Effector memory CD8-positive, alpha-beta T cell (primary cell): ENCODE measurements around the gene WWOX.
"Not testable (repeated sequence)": the region's sequence is repeated elsewhere in the genome, so short reads cannot be mapped to it uniquely, and the experiment has no call there.

Source experiments
- ATAC-seq: fragments of 150-1000 bp; cut with Tn5 transposase; replicated peaks from 2 replicates; pipeline ENCODE4 v1.10.0; 2021; ENCODE audit warnings: mild to moderate bottlenecking, moderate library complexity
- DNase-seq, 3 experiments: peaks; one replicate each; pipeline ENCODE4 v3.0.0; 2021
- H3K27ac Mint-ChIP-seq, 2 donors: one replicate each; pipeline ENCODE4 v1.8.0; 2022; ENCODE audit warnings: mild to moderate bottlenecking in 2 of 2, mixed read lengths in 2 of 2, moderate library complexity in 2 of 2
- H3K27me3 Mint-ChIP-seq, 2 donors: one replicate each; pipeline ENCODE4 v1.8.0; 2022; ENCODE audit warnings: mixed read lengths in 2 of 2
- H3K36me3 Mint-ChIP-seq: one replicate; pipeline ENCODE4 v1.8.0; 2022; ENCODE audit warnings: mild to moderate bottlenecking, moderate library complexity, mixed read lengths; ENCODE audit not compliant: insufficient read depth
- H3K4me1 Mint-ChIP-seq, 2 donors: one replicate each; pipeline ENCODE4 v1.8.0; 2022; ENCODE audit warnings: low read depth in 2 of 2, mixed read lengths in 2 of 2
- H3K4me3 Mint-ChIP-seq, 2 donors: one replicate each; pipeline ENCODE4 v1.8.0; 2022; ENCODE audit warnings: mild to moderate bottlenecking in 2 of 2, mixed read lengths in 2 of 2, moderate library complexity in 2 of 2
- H3K9me3 Mint-ChIP-seq, 2 donors: one replicate each; pipeline ENCODE4 v1.8.0; 2022; ENCODE audit warnings: mixed read lengths in 2 of 2

WWOX gene

DNA sequence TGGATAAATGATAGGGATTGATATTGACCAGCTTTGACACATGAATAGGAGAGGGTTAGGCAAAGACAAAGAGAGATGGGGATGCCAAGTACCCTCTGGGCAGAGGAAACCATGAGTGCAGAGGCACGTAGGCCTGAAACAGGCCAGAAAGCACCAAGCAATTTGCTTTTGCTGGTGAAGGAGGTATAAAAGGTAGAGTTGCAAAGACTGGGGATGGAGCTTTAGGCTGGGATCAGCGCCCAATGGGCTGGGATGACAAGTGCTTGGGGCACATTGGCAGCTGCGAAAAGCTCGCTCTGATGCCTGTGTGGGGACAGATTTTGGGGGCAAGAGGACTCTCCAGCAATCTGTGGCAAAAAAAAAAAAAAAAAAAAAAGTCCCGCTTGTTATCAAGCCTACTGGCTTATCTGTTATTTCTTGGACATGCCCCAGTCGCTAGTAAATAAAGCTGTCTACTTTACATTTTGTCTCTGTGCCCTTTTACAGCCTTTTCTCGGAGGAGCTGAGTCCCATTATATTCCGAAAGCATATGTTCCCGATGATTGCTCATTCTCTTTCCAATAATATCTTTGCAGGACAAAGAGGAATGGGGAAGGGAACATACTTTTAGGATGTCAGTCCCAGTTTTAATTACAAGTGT lies 922.7 kb downstream of the WWOX start:
- DNase-seq (no peak), ATAC-seq (no peak)
- H3K27me3 Mint-ChIP-seq = no peaks in the 10 kb centered on the region
- no peaks in the 10 kb centered on the region for H3K36me3 Mint-ChIP-seq
- H3K4me1 Mint-ChIP-seq = no peaks in the 10 kb centered on the region
- H3K4me3 Mint-ChIP-seq = no peak overlapping the region
- no peak overlapping the region for H3K27ac Mint-ChIP-seq
- no peaks in the 10 kb centered on the region for H3K9me3 Mint-ChIP-seq

DNA sequence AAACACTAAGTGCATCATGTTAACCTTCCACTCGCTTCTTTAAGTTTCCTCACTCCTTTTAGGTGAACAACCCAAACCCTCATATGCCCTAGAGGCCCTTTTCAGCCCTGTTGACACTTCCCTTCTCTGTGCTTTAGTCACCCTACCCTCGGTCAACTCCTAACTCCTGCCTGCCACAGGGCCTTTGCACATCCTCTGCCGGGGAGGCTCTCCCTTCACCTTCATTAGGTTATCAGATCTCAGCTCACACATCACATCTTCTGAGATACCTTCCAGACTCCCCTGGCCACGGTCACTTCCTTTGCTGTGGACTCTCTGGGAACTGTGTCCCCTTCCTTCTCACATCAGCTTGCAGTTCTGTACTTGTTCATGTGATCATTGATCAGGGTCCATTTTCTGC lies 926.7 kb downstream of the WWOX start:
- Mint-ChIP-seq H3K4me1 (no peaks in the 10 kb centered on the region), H3K27ac (peak overlapping the region in 1 of 2 donors; percentile 1), H3K36me3 (no peaks in the 10 kb centered on the region), H3K9me3 (no peaks in the 10 kb centered on the region), H3K4me3 (no peak overlapping the region), H3K27me3 (no peaks in the 10 kb centered on the region)
- DNase-seq (no peak), ATAC-seq (no peak)

DNA sequence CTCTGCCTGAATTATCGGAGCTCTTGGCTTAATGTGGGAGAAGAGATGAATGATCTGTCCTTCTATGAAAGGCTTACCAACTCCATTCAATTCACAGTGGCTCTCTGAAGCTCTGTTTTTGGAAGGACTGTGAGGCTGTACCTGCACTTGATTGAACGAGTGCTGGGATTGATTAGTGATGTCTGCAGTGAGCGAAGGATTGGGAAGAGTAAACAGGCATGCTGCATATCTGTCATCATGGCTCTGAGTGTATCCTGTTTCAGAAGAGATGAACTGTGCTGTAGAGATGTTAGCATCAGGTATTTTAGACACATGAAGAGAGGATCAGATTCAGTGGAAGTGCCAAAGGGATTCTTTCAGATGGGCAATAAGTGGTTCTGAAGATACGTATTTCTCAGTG lies 937.1 kb downstream of the WWOX start:
- no peak overlapping the region for H3K4me3 Mint-ChIP-seq
- no peak overlapping the region for H3K27ac Mint-ChIP-seq
- H3K36me3 Mint-ChIP-seq = peaks cover 3% of the 10 kb centered on the region
- DNase-seq = no peak
- H3K9me3 Mint-ChIP-seq = peaks cover 2 to 7% of the 10 kb centered on the region in 2 donors
- no peaks in the 10 kb centered on the region for H3K27me3 Mint-ChIP-seq
- H3K4me1 Mint-ChIP-seq = peaks cover 0 to 2% of the 10 kb centered on the region in 2 donors
- ATAC-seq = no peak

DNA sequence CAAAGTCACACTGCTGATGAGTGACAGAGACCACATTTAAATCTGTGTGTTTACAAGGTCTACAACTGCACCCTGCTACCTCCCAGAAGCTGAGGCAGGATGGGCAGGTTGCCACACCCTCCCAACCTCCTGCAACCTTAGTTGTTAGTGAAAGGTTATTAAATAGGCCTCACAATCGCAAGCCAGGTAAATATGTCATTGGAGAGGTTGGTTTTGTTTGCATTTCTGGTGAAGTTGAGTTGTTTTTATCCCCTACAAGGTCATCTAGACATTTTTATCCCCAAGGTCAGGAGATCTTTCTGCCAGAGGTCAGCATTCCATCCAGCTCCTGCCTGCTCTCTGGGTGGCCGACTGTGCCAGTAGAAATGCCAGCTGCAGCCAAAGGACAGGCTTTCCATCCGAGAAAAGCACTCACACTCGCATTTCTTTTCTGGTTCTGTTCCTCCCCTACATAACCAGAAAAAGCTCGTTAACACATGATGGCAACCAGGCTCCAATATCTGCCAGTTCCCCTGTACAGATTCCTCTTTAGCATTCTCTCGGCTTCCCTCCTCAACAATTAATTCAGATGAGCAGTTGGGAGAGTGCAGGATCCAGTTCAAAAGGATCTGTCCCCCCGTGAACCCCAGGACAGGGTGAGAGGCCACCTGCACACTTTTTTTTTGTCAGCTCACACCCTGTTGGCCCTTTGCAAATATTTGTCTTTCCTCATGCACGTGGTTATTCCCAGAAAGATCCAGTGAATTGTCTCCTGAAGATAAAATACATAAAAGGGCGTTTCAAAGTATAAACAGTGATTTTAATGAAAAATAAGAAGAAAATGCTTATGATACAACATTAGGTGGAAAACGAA lies 938.3 kb downstream of the WWOX start:
- H3K36me3 Mint-ChIP-seq = peaks cover 3% of the 10 kb centered on the region
- no peak for DNase-seq
- peak overlapping the region; percentile 12 to 26 for H3K27ac Mint-ChIP-seq
- H3K4me3 Mint-ChIP-seq = no peak overlapping the region
- peaks cover 7 to 8% of the 10 kb centered on the region in 2 donors for H3K4me1 Mint-ChIP-seq
- no peak for ATAC-seq
- H3K27me3 Mint-ChIP-seq = no peaks in the 10 kb centered on the region
- peaks cover 2 to 7% of the 10 kb centered on the region in 2 donors for H3K9me3 Mint-ChIP-seq

DNA sequence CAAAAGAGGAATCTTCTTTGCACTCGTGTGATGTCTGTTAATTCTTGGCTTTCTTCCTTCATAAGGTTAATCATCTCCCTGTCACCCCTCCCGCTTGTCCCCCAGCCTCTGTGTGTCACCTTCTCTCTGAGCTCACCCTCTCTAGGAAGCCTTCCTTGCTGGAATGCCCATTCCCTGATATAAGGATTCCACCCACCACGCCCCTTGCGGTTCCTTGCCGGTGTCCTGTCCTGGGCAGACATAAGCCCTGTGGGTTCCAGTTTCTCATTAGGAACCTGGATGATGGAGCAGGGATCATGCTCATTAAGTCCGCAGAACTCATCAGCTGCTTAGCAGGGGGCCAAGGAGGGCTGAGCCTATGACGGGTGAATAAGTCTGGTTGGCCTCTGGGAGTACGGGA lies 941.8 kb downstream of the WWOX start:
- Mint-ChIP-seq H3K9me3 (no peaks in the 10 kb centered on the region), H3K27me3 (no peaks in the 10 kb centered on the region)

DNA sequence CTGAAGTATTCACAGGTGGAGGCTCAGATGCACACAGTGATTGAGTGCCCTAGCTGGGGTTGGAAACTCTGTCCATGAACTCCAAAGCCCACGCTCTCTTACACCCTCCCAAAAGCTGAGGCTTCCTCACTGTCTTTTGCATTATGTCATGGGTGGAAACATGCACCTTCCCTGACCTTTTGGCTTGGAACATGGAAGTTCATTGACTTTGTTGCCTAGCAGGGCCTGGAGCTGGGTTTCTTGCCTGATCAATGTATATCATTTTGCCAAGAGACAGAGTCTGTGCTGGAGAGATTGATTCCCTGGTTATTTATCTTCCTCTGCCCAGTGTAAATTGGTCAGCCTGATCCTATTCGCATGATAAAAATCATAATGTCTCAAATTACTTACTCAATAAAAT lies 942.7 kb downstream of the WWOX start:
- DNase-seq (no peak), ATAC-seq (no peak)
- no peaks in the 10 kb centered on the region for H3K9me3 Mint-ChIP-seq
- H3K27ac Mint-ChIP-seq = peak overlapping the region in 1 of 2 donors; percentile 89
- H3K36me3 Mint-ChIP-seq = no peaks in the 10 kb centered on the region
- peaks cover 18% of the 10 kb centered on the region in 2 donors for H3K4me1 Mint-ChIP-seq
- H3K27me3 Mint-ChIP-seq = no peaks in the 10 kb centered on the region
- no peak overlapping the region for H3K4me3 Mint-ChIP-seq

More for the DNA sequence above, 941.8 kb downstream of the WWOX start:
- H3K4me3 Mint-ChIP-seq = no peak overlapping the region
- ATAC-seq (no peak), DNase-seq (no peak)
- H3K36me3 Mint-ChIP-seq = no peaks in the 10 kb centered on the region
- H3K4me1 Mint-ChIP-seq = peaks cover 18% of the 10 kb centered on the region in 2 donors
- H3K27ac Mint-ChIP-seq = no peak overlapping the region

DNA sequence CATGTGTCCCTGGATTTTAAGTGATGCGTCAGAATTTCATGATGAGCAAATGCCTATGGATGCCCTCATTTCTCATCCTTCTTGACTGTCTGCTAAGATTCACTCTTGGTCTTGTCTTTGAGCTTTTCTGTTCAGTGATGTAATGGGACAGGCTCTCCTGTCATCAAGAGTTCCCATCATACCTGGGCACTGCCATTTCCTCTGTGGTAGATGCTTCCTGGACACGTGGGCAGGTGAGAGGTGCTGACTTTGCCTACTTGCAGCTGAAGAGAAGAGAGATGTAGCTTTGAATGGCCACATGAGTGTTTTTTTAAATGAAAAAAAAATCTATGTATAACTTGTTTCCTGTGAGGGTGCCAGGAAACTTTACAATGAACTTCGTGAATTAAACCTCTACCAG lies 943.4 kb downstream of the WWOX start:
- Mint-ChIP-seq H3K4me3 (peak overlapping the region; percentile 28 to 42), H3K27ac (peak overlapping the region; percentile 76 to 89), H3K4me1 (peaks cover 16 to 18% of the 10 kb centered on the region in 2 donors), H3K27me3 (no peaks in the 10 kb centered on the region), H3K36me3 (no peaks in the 10 kb centered on the region), H3K9me3 (no peaks in the 10 kb centered on the region)
- DNase-seq (no peak), ATAC-seq (peak; percentile 95)

DNA sequence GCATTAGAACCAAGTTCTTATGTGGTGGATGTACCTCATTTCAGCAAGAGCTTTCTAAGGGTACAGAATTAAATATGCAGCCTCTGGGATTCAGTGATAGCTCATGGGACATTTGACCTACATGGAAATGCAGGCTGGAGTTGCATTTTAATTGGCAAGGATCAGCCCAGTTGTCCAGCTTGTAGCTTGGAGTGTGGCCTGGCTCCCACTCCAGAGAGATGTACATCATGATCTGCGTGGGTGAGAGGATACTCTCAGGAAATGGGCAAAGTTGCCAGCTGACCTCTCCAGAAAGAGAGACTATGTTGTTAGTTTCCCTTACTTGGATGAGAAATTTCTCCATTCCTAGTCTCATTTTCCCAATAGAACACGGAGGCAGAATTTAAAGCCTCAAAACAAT lies 945.7 kb downstream of the WWOX start:
- Mint-ChIP-seq H3K4me1 (peaks cover 16 to 18% of the 10 kb centered on the region in 2 donors), H3K4me3 (no peak overlapping the region), H3K9me3 (no peaks in the 10 kb centered on the region), H3K36me3 (peaks cover under 1% of the 10 kb centered on the region), H3K27me3 (no peaks in the 10 kb centered on the region), H3K27ac (no peak overlapping the region)
- ATAC-seq = no peak
- DNase-seq = no peak

DNA sequence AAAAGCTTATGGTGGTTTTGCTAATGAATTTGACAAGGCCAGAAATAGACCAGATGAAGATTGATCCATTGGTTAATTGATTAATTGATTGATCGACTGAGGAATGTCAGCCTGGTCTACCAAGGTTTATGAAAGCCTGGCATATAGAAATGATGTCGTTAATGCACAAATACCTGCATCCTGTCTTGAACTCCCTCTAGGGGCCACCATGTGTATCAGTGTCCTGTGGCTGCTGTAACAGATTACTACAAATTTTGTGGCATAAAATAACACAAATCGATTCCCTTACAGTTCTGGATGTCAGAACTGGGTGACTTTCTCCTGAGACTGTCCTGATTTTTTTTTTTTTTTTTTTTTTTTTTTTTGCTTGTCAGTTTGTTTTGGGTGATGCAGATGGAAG lies 947.9 kb downstream of the WWOX start:
- H3K27ac Mint-ChIP-seq = no peak overlapping the region
- peaks cover 13 to 15% of the 10 kb centered on the region in 2 donors for H3K4me1 Mint-ChIP-seq
- no peaks in the 10 kb centered on the region for H3K27me3 Mint-ChIP-seq
- H3K36me3 Mint-ChIP-seq = peaks cover 4% of the 10 kb centered on the region
- H3K4me3 Mint-ChIP-seq = no peak overlapping the region
- peak; percentile 47 for ATAC-seq
- no peaks in the 10 kb centered on the region for H3K9me3 Mint-ChIP-seq
- peak in 1 of 3 experiments; percentile 19 for DNase-seq

DNA sequence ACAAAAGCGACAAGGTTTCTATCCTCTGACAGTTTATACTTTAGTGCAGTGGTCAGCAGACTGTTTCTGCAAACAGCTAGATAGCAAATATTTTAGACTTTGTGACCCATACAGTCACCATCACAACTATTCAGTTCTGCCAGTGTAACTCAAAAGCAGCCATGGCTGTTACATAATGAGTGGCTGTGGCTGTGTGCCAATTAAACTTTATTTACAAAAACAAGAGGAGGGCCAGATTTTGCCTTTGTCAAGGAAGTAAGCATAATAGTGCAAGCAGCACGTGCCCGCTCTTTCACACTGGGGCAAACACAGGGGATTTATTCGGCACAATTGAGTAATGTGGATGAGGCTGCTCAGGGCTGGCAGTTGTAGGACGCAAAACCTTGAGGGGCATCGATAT lies 949.6 kb downstream of the WWOX start:
- DNase-seq (no peak), ATAC-seq (no peak)
- H3K4me1 Mint-ChIP-seq = no peaks in the 10 kb centered on the region
- H3K9me3 Mint-ChIP-seq = no peaks in the 10 kb centered on the region
- H3K36me3 Mint-ChIP-seq = peaks cover 4% of the 10 kb centered on the region
- no peak overlapping the region for H3K27ac Mint-ChIP-seq
- H3K4me3 Mint-ChIP-seq = no peak overlapping the region
- H3K27me3 Mint-ChIP-seq = no peaks in the 10 kb centered on the region

DNA sequence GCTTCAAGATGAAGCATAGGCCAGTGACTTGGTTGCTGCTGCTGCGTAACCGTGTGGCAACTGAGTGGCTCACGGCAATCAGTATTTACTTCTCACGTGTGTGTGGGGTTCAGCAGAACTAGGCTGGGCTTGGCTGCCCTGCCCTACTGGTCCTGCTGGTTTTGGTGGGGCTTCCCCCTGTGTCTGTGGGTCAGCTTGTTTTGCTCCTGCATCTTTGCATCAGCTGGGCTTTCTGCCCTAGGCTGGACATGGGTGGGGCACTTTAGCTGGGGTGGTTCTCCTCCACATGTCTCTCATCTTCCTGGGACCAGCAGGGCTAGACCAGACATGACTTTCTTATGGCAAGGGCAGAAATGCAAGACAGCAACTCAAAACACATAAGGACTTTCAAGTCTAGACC lies 950.6 kb downstream of the WWOX start:
- Mint-ChIP-seq H3K27ac (peak overlapping the region in 1 of 2 donors; percentile 35), H3K9me3 (no peaks in the 10 kb centered on the region), H3K4me1 (no peaks in the 10 kb centered on the region), H3K4me3 (no peak overlapping the region), H3K36me3 (peaks cover 4% of the 10 kb centered on the region), H3K27me3 (no peaks in the 10 kb centered on the region)
- DNase-seq = no peak
- ATAC-seq = no peak

DNA sequence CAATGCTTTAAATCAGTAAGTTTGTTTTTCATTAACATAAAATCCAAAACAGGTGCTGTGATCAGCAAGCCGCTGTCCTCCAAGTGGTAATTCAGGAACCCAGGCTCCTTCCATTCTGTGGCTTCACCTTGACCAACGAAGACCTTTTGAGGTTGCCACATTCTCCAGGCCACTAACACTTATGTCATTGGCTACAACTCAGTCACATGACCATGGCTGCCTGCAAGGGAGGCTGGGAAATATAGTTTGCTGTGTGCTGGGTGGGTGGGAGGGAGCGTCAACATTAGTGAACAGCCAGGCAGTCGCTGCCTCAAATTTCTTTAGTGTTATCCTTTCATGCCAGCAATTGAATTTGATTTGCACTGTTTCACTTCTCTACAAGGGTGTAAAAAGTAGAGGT lies 951.9 kb downstream of the WWOX start:
- no peak for DNase-seq
- no peak overlapping the region for H3K4me3 Mint-ChIP-seq
- no peaks in the 10 kb centered on the region for H3K27me3 Mint-ChIP-seq
- H3K9me3 Mint-ChIP-seq = no peaks in the 10 kb centered on the region
- H3K36me3 Mint-ChIP-seq = peaks cover 4% of the 10 kb centered on the region
- no peaks in the 10 kb centered on the region for H3K4me1 Mint-ChIP-seq
- H3K27ac Mint-ChIP-seq = no peak overlapping the region
- no peak for ATAC-seq

DNA sequence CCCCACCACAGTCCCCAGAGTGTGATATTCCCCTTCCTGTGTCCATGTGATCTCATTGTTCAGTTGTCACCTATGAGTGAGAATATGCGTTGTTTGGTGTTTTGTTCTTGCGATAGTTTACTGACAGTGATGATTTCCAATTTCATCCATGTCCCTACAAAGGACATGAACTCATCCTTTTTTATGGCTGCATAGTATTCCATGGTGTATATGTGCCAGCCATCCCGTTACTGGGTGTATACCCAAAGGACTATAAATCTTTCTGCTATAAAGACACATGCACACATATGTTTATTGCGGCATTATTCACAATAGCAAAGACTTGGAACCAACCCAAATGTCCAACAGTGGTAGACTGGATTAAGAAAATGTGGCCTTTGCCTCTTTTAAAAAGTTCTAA lies 952.7 kb downstream of the WWOX start:
- not testable (repeated sequence) for DNase-seq, H3K9me3 Mint-ChIP-seq, H3K36me3 Mint-ChIP-seq, H3K27ac Mint-ChIP-seq, H3K4me3 Mint-ChIP-seq, ATAC-seq, H3K27me3 Mint-ChIP-seq, H3K4me1 Mint-ChIP-seq

DNA sequence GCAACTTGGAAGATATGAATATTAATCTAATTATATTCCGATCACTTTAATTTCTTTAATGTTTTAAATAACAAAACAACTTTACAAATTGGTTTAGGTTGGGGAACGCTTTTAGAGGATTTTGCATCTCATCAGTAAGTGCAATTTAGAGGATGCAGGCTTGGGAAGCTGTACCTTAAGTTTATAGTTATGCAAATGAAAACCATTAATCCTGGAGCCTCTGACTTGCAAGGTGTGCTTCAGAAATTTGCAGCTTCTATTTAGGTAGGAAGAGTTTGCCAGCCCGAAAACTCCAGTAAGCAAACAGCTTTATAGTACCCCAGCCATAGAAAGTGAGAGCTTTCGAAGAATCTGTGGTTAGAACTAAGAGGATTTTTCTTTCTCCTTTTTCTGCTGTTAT lies 954.1 kb downstream of the WWOX start:
- H3K27ac Mint-ChIP-seq = no peak overlapping the region
- H3K9me3 Mint-ChIP-seq = no peaks in the 10 kb centered on the region
- DNase-seq (no peak), ATAC-seq (no peak)
- peaks cover 4% of the 10 kb centered on the region for H3K36me3 Mint-ChIP-seq
- H3K4me3 Mint-ChIP-seq = no peak overlapping the region
- no peaks in the 10 kb centered on the region for H3K4me1 Mint-ChIP-seq
- H3K27me3 Mint-ChIP-seq = no peaks in the 10 kb centered on the region
